Esophagus squamous epithelium (tissue), 4 donors: ENCODE data around the gene CABLES1.

Source experiments
- POLR2A ChIP-seq, 4 donors: fragments of 450-650 bp; IDR thresholded peaks; one replicate each; pipeline ENCODE4 v1.6.1; 2017; ENCODE audit warnings: antibody characterized with exemption in 4 of 4, mild to moderate bottlenecking in 4 of 4, moderate library complexity in 3 of 4
- TF ChIP-seq, protein P1 (sequence below), 6 experiments: fragments of 450-650 bp in 4 of 6; fragments of 200-600 bp in 2 of 6; sonication (generic) in 2 of 6; IDR thresholded peaks; one replicate each; pipeline ENCODE4 v1.5.1; 2016 to 2019; ENCODE audit warnings: antibody characterized with exemption in 6 of 6, mild to moderate bottlenecking in 4 of 6, moderate library complexity in 4 of 6

GRCh38 chr18:23228102-23229061 is 93.1 kb downstream of the CABLES1 start:
- TF ChIP-seq, protein P1, sequence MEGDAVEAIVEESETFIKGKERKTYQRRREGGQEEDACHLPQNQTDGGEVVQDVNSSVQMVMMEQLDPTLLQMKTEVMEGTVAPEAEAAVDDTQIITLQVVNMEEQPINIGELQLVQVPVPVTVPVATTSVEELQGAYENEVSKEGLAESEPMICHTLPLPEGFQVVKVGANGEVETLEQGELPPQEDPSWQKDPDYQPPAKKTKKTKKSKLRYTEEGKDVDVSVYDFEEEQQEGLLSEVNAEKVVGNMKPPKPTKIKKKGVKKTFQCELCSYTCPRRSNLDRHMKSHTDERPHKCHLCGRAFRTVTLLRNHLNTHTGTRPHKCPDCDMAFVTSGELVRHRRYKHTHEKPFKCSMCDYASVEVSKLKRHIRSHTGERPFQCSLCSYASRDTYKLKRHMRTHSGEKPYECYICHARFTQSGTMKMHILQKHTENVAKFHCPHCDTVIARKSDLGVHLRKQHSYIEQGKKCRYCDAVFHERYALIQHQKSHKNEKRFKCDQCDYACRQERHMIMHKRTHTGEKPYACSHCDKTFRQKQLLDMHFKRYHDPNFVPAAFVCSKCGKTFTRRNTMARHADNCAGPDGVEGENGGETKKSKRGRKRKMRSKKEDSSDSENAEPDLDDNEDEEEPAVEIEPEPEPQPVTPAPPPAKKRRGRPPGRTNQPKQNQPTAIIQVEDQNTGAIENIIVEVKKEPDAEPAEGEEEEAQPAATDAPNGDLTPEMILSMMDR (IDR thresholded peaks at IDR 0.05) = no peak
- no peak for TF ChIP-seq POLR2A (IDR thresholded peaks at IDR 0.05)
